ENCODE results near the gene SDK1. TPM values are rescaled to one million over a fixed set of nuclear protein-coding genes. Genes with fewer than 3 reads are reported as not detected.

The SDK1 gene
- 0.26 and 0.51 TPM in 2 replicates for total RNA-seq

GRCh38 chr7:3300651-3301448 lies at the start of gene SDK1:
SDK1 (plus strand) TSS chr7:3301252; CDS start chr7:3301587, 335 bp downstream.
- peak within 1 kb of the TSS; percentile 17 for H3K4me3 ChIP-seq (ENCODE audit: low read depth, low read length)
- FAIRE-seq, result no peak

GRCh38 chr7:3254718-3255117 lies 46.3 kb upstream of the SDK1 start:
- DNase-seq (ENCODE audit: low read depth) (no peak), FAIRE-seq (no peak)
- peaks cover 2% of the 10 kb centered on the region for H3K27me3 ChIP-seq (ENCODE audit: control insufficient read depth, insufficient read depth, low read length)
- no peak overlapping the region for H3K4me3 ChIP-seq (ENCODE audit: low read depth, low read length)
- TF ChIP-seq CTCF (IDR thresholded peaks at IDR 0.05; ENCODE audit: insufficient read depth, low read length, severe bottlenecking), result no peak
- H3K36me3 ChIP-seq (ENCODE audit: control insufficient read depth, insufficient read depth, low read length), result no peaks in the 10 kb centered on the region

More at GRCh38 chr7:3300651-3301448, at the start of gene SDK1:
- DNase-seq (ENCODE audit: low read depth), result peak; percentile 54
- TF ChIP-seq CTCF (IDR thresholded peaks at IDR 0.05; ENCODE audit: insufficient read depth, low read length, severe bottlenecking), result peak; percentile 80
- H3K36me3 ChIP-seq (ENCODE audit: control insufficient read depth, insufficient read depth, low read length), result no peaks in the 10 kb centered on the region
- H3K27me3 ChIP-seq (ENCODE audit: control insufficient read depth, insufficient read depth, low read length), result peaks cover 10% of the 10 kb centered on the region

- DNase-seq (ENCODE audit: low read depth) (no peak), FAIRE-seq (peak; percentile 80)
- TF ChIP-seq CTCF (IDR thresholded peaks at IDR 0.05; ENCODE audit: insufficient read depth, low read length, severe bottlenecking), result no peak
- Histone ChIP-seq H3K36me3 (ENCODE audit: control insufficient read depth, insufficient read depth, low read length) (no peaks in the 10 kb centered on the region), H3K27me3 (ENCODE audit: control insufficient read depth, insufficient read depth, low read length) (no peaks in the 10 kb centered on the region), H3K4me3 (ENCODE audit: low read depth, low read length) (no peak overlapping the region)
These were observed 41.2 kb upstream of the SDK1 start for GRCh38 chr7:3259711-3260400.

GRCh38 chr7:3260401-3260715 lies 40.7 kb upstream of the SDK1 start:
- Histone ChIP-seq H3K36me3 (ENCODE audit: control insufficient read depth, insufficient read depth, low read length) (no peaks in the 10 kb centered on the region), H3K4me3 (ENCODE audit: low read depth, low read length) (no peak overlapping the region), H3K27me3 (ENCODE audit: control insufficient read depth, insufficient read depth, low read length) (no peaks in the 10 kb centered on the region)
- DNase-seq (ENCODE audit: low read depth), result no peak
- no peak for FAIRE-seq
- TF ChIP-seq CTCF (IDR thresholded peaks at IDR 0.05; ENCODE audit: insufficient read depth, low read length, severe bottlenecking), result no peak

GRCh38 chr7:3264693-3265339 lies 36.2 kb upstream of the SDK1 start:
- H3K27me3 ChIP-seq (ENCODE audit: control insufficient read depth, insufficient read depth, low read length), result no peaks in the 10 kb centered on the region
- FAIRE-seq, result peak; percentile 32
- no peaks in the 10 kb centered on the region for H3K36me3 ChIP-seq (ENCODE audit: control insufficient read depth, insufficient read depth, low read length)
- H3K4me3 ChIP-seq (ENCODE audit: low read depth, low read length), result no peak overlapping the region
- TF ChIP-seq CTCF (IDR thresholded peaks at IDR 0.05; ENCODE audit: insufficient read depth, low read length, severe bottlenecking), result no peak
- no peak for DNase-seq (ENCODE audit: low read depth)
